ENCODE measurements around the gene SLTM. TPM values are rescaled to one million over a fixed set of nuclear protein-coding genes. Genes with fewer than 3 reads are reported as not detected.
"Not testable (repeated sequence)": the region's sequence is repeated elsewhere in the genome, so short reads cannot be mapped to it uniquely, and the experiment has no call there.

The SLTM gene
- total RNA-seq, 1 donor from 2014 or later: 102 TPM

DNA sequence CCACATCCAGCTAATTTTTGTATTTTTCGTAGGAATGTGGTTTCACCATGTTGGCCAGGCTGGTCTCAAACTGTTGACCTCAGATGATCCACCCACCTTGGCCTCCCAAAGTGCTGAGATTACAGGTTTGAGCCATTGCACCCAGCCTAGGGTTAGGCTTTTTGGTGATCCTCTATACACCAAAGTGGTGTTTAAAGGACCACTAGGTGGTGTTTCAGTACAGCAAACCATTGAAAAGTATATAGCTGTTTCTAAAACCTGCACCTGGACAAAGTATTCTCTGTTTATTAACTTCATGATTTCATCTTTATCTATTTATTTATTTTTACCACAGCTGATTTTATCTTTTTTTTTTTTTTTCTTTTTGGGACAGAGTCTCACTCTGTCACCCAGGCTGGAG is 94.0 kb downstream of the SLTM start:
- FAIRE-seq (no peak), DNase-seq (ENCODE audit: low read depth) (peak; percentile 15)
- H3K27me3 ChIP-seq (ENCODE audit: control insufficient read depth, insufficient read depth, low read length): no peaks in the 10 kb centered on the region
- peaks cover 1% of the 10 kb centered on the region for H3K36me3 ChIP-seq (ENCODE audit: control insufficient read depth, insufficient read depth, low read length)
- TF ChIP-seq, protein P1, sequence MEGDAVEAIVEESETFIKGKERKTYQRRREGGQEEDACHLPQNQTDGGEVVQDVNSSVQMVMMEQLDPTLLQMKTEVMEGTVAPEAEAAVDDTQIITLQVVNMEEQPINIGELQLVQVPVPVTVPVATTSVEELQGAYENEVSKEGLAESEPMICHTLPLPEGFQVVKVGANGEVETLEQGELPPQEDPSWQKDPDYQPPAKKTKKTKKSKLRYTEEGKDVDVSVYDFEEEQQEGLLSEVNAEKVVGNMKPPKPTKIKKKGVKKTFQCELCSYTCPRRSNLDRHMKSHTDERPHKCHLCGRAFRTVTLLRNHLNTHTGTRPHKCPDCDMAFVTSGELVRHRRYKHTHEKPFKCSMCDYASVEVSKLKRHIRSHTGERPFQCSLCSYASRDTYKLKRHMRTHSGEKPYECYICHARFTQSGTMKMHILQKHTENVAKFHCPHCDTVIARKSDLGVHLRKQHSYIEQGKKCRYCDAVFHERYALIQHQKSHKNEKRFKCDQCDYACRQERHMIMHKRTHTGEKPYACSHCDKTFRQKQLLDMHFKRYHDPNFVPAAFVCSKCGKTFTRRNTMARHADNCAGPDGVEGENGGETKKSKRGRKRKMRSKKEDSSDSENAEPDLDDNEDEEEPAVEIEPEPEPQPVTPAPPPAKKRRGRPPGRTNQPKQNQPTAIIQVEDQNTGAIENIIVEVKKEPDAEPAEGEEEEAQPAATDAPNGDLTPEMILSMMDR (IDR thresholded peaks at IDR 0.05; ENCODE audit: insufficient read depth, low read length, severe bottlenecking): peak; percentile 32
- no peak overlapping the region for H3K4me3 ChIP-seq (ENCODE audit: low read depth, low read length)

DNA sequence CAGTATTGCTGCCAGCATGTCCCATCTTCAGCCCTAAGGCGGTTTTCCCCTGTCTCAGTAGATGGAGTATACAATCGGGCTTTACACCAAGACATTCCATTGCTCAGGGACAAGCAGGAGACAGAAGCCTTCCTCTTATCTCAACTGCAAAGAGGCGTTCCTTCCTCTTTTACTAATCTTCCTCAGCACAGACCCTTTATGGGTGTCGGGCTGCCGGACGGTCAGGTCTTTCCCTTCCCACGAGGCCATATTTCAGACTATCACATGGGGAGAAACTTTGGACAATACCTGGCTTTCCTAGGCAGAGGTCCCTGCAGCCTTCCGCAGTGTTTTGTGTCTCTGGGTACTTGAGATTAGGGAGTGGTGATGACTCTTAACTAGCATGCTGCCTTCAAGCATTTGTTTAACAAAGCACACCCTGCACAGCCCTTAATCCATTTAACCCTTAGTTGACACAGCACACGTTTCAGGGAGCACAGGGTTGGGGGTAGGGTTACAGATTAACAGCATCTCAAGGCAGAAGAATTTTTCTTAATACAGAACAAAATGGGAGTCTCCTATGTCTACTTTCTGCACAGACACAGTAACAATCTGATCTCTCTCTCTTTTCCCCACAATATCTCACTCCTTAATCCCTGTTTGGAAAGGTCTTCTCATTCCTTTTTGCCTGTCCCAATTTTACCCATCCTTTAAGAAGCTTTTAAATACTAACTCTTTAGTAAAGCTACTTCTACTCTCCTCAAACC is 99.6 kb downstream of the SLTM start:
- not testable (repeated sequence) for DNase-seq (ENCODE audit: low read depth); FAIRE-seq; H3K27me3 ChIP-seq (ENCODE audit: control insufficient read depth, insufficient read depth, low read length); H3K4me3 ChIP-seq (ENCODE audit: low read depth, low read length); H3K36me3 ChIP-seq (ENCODE audit: control insufficient read depth, insufficient read depth, low read length)

- DNase-seq (ENCODE audit: low read depth) (no peak), FAIRE-seq (no peak)
- Histone ChIP-seq H3K4me3 (ENCODE audit: low read depth, low read length) (no peak overlapping the region), H3K27me3 (ENCODE audit: control insufficient read depth, insufficient read depth, low read length) (no peaks in the 10 kb centered on the region), H3K36me3 (ENCODE audit: control insufficient read depth, insufficient read depth, low read length) (no peaks in the 10 kb centered on the region)
- TF ChIP-seq, protein P1 (IDR thresholded peaks at IDR 0.05; ENCODE audit: insufficient read depth, low read length, severe bottlenecking): no peak
Measured at GRCh38 chr15:58830556-58830955, 102.9 kb downstream of the SLTM start.

Other genes with a start within 250 kb of the SLTM start
- 112 and 118 TPM in 2 replicates for gene ADAM10, start 184.0 kb downstream of the SLTM start, total RNA-seq
- 23.0 and 25.0 TPM in 2 replicates for gene MINDY2, start 162.4 kb downstream of the SLTM start, total RNA-seq
- 14.5 and 15.2 TPM in 2 replicates for gene RNF111, start 54.0 kb upstream of the SLTM start, total RNA-seq
- 2.1 and 2.3 TPM in 2 replicates for gene CCNB2, start 171.5 kb upstream of the SLTM start, total RNA-seq